Muscle layer of colon (tissue), 2 donors: ENCODE data around the gene MAP2.
A peak's percentile ranks its signal among the peaks of the same experiment; 100 is the strongest.

Experiments used
- H3K27ac ChIP-seq: one replicate; pipeline ENCODE4 v1.7.0; 2013; ENCODE audit warnings: low read depth, mild to moderate bottlenecking, low read length, moderate library complexity
- H3K27me3 ChIP-seq, 2 donors: one replicate each; pipeline ENCODE4 v1.7.0; 2013; ENCODE audit warnings: low read length in 2 of 2, mild to moderate bottlenecking in 2 of 2; ENCODE audit not compliant: insufficient read depth in 2 of 2, control insufficient read depth in 1 of 2
- H3K36me3 ChIP-seq: one replicate; pipeline ENCODE4 v1.7.0; 2013; ENCODE audit warnings: mild to moderate bottlenecking, low read length; ENCODE audit not compliant: insufficient read depth
- H3K4me1 ChIP-seq: one replicate; pipeline ENCODE4 v1.7.0; 2013; ENCODE audit warnings: mild to moderate bottlenecking, low read length; ENCODE audit not compliant: insufficient read depth
- H3K4me3 ChIP-seq, 2 donors: one replicate each; pipeline ENCODE4 v1.7.0; 2013; ENCODE audit warnings: low read length in 2 of 2, low read depth in 1 of 2, mild to moderate bottlenecking in 1 of 2, moderate library complexity in 1 of 2
- H3K9ac ChIP-seq: one replicate; pipeline ENCODE4 v1.7.0; 2013; ENCODE audit warnings: low read length
- H3K9me3 ChIP-seq: one replicate; pipeline ENCODE4 v1.7.0; 2013; ENCODE audit warnings: mild to moderate bottlenecking, low read length
- donor health status: abdominal sarcoma.
- donor health status: Adenocarcinoma of cecum.

Gene MAP2

DNA sequence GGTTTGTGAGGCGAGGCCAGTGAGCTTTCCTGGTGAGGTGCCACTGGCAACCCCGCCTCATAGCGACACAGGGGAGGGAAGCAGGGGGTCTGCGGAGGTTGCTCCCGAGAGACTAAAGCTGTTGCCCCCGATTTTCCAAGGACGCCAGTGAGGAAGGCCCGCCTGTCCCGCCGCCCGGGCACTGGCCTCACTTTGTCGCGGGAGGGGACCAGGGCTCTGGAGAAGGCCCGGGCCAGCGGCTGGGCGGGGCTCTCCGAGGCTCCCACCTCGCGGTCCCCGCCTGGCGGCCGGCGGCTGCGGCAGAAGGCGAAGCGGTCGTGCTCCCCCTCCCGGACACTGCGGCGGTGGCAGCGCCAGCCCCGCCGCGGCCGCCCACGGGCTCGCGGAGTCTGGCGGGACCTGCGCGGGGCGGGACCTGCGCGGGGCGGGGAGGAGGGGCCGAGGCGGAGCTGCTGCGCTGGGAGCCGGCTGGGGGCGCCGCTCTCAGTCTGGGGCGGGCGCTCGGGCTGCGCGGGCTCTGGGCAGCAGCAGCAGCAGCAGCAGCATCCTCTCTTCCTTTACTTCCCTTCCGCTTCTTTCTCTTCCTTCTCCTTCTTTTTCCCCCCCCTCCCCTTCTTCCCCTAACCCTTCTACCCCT, at the start of gene MAP2:
Gene MAP2 (plus strand): TSS at position 486 of the 637 bp plus-strand sequence. CDS start 229,124 bp downstream, outside the sequence.
- Histone ChIP-seq H3K27ac (no peak within 1 kb of the TSS), H3K4me3 (peak within 1 kb of the TSS; percentile 69 to 93), H3K27me3 (no peaks in the 10 kb centered on the region)

GRCh38 chr2:209376686-209377085, 47.2 kb upstream of the MAP2 start:
- H3K9ac ChIP-seq: no peak overlapping the region
- H3K4me1 ChIP-seq: no peaks in the 10 kb centered on the region
- H3K4me3 ChIP-seq: no peak overlapping the region
- no peaks in the 10 kb centered on the region for H3K36me3 ChIP-seq
- no peaks in the 10 kb centered on the region for H3K9me3 ChIP-seq
- no peak overlapping the region for H3K27ac ChIP-seq
- no peaks in the 10 kb centered on the region for H3K27me3 ChIP-seq

More for the DNA sequence above, at the start of gene MAP2:
- Histone ChIP-seq H3K9ac (peak within 1 kb of the TSS; percentile 41), H3K9me3 (no peaks in the 10 kb centered on the region), H3K4me1 (peaks cover 16% of the 10 kb centered on the region), H3K36me3 (no peaks in the 10 kb centered on the region)

GRCh38 chr2:209380293-209380692, 43.6 kb upstream of the MAP2 start:
- no peaks in the 10 kb centered on the region for H3K4me1 ChIP-seq
- H3K27ac ChIP-seq: no peak overlapping the region
- no peaks in the 10 kb centered on the region for H3K27me3 ChIP-seq
- no peaks in the 10 kb centered on the region for H3K36me3 ChIP-seq
- H3K4me3 ChIP-seq: no peak overlapping the region
- no peak overlapping the region for H3K9ac ChIP-seq
- no peaks in the 10 kb centered on the region for H3K9me3 ChIP-seq

DNA sequence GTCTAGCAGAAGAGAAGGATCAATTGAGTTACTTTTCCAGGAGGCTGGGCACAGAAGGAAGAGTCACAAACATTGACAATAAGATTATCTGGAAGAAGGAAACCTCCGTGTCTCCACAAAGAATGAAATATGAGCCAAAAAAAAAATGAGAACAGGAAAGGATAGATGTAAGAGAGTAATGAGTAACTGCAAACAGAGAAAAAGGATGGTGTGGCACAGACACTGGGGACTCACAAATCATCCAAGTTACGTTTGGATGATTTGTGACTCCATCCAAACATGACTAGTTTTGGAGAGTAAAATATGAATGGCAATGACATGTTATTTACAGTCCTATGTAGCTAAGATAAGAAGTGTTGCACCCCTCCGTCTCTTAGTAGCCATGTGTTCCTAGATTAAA, 42.8 kb upstream of the MAP2 start:
- Histone ChIP-seq H3K27ac (no peak overlapping the region), H3K27me3 (no peaks in the 10 kb centered on the region), H3K4me3 (no peak overlapping the region), H3K9me3 (no peaks in the 10 kb centered on the region), H3K4me1 (no peaks in the 10 kb centered on the region), H3K9ac (no peak overlapping the region), H3K36me3 (no peaks in the 10 kb centered on the region)

DNA sequence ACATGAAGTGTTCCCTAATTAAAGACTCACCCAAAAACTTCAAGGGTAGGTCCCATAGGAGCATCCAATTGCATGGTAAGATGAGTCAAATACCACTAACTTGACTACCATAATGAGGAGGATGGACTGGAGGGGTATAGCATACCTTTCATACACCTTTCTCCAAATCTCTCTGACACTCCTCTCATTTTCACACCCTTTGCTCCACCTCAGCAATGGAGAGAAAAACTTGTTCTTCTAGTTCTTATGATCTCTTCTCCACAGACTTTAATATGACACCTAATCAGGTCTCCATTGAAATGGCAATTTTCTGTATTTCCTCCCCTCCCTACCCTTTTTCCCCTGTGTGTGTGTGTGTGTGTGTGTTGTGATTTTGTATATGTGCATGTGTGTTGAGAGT, 41.1 kb upstream of the MAP2 start:
- Histone ChIP-seq H3K27me3 (no peaks in the 10 kb centered on the region), H3K36me3 (no peaks in the 10 kb centered on the region), H3K9me3 (no peaks in the 10 kb centered on the region), H3K4me1 (no peaks in the 10 kb centered on the region), H3K27ac (no peak overlapping the region), H3K4me3 (no peak overlapping the region), H3K9ac (no peak overlapping the region)

DNA sequence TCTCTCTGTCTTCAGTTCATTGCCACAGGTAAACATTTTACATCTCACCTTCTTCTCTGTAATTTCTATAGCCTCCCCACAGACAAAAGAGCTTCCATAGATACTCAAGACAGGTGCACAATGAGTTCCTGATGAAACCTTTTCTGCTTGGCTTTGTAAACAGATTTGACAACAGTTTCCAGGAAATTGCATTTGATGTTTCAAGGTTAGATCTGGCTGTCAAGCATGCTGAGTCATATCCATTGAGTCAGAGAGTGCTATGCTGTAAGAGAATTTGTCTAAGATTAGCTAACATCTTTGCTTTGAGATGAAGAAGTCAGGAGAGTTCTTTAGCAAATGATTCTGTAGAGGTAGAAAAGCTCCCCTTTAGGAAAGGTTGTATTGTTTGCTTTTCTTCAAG, 40.6 kb upstream of the MAP2 start:
- Histone ChIP-seq H3K9me3 (no peaks in the 10 kb centered on the region), H3K9ac (no peak overlapping the region), H3K4me3 (no peak overlapping the region), H3K27me3 (no peaks in the 10 kb centered on the region), H3K36me3 (no peaks in the 10 kb centered on the region), H3K27ac (no peak overlapping the region), H3K4me1 (no peaks in the 10 kb centered on the region)

GRCh38 chr2:209387389-209387788, 36.5 kb upstream of the MAP2 start:
- Histone ChIP-seq H3K27ac (no peak overlapping the region), H3K9me3 (no peaks in the 10 kb centered on the region), H3K4me3 (no peak overlapping the region), H3K27me3 (no peaks in the 10 kb centered on the region), H3K4me1 (no peaks in the 10 kb centered on the region), H3K36me3 (no peaks in the 10 kb centered on the region), H3K9ac (no peak overlapping the region)

DNA sequence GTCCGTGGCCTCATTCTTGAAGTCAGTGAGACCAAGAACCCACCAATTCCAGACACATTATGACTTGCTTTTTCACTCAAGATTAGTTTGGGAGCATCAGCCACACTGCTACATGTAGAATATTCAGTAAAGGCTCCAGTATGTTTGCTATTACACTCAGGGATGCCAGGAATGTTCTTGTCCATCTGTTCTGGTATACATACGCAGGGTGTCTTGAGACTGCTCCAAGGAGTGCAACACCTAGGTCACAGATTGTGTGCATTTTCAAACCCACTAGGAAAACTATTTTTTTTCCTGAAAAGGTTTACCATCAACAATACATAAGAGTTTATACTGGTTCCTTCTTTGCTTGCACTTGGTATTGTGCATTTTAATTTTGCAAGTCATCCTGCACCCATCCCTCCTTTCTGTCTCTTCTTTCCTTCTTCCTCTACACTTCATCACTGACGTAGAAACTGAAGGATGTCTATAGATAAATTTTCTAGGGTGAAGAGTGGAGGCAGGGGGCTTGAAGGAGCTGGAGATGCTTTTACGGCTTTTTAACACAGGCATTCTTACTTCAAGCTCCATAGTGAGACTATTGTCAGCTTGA, 35.3 kb upstream of the MAP2 start:
- Histone ChIP-seq H3K27me3 (no peaks in the 10 kb centered on the region), H3K9ac (no peak overlapping the region), H3K27ac (no peak overlapping the region), H3K4me3 (no peak overlapping the region), H3K36me3 (no peaks in the 10 kb centered on the region), H3K4me1 (no peaks in the 10 kb centered on the region), H3K9me3 (no peaks in the 10 kb centered on the region)

DNA sequence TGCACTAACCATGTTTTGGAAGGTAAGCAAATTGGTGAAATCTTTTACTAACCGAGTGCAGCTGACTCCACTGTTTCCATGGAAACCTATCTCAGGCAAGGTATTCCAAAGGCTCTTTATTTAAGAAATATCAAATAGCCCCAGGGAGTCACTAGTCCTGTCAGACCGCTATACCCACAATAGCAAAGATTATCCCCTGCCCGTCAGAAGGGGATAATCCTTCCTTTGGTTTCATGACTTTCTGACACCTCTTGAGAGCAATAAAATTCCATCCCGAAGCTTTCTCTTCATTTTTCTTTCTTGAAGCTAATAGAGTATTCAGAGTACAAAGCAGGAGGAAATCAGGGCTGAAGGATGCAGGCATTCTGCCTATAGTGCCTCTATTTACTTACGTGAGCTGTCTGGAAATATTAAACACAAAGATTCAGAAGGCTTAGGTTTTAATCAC, 34.7 kb upstream of the MAP2 start:
- no peaks in the 10 kb centered on the region for H3K36me3 ChIP-seq
- no peaks in the 10 kb centered on the region for H3K4me1 ChIP-seq
- H3K27ac ChIP-seq: no peak overlapping the region
- H3K4me3 ChIP-seq: no peak overlapping the region
- no peaks in the 10 kb centered on the region for H3K9me3 ChIP-seq
- no peaks in the 10 kb centered on the region for H3K27me3 ChIP-seq
- no peak overlapping the region for H3K9ac ChIP-seq

GRCh38 chr2:209390839-209391238, 33.0 kb upstream of the MAP2 start:
- Histone ChIP-seq H3K4me1 (no peaks in the 10 kb centered on the region), H3K27me3 (no peaks in the 10 kb centered on the region), H3K9ac (no peak overlapping the region), H3K36me3 (no peaks in the 10 kb centered on the region), H3K27ac (no peak overlapping the region), H3K4me3 (no peak overlapping the region), H3K9me3 (no peaks in the 10 kb centered on the region)

DNA sequence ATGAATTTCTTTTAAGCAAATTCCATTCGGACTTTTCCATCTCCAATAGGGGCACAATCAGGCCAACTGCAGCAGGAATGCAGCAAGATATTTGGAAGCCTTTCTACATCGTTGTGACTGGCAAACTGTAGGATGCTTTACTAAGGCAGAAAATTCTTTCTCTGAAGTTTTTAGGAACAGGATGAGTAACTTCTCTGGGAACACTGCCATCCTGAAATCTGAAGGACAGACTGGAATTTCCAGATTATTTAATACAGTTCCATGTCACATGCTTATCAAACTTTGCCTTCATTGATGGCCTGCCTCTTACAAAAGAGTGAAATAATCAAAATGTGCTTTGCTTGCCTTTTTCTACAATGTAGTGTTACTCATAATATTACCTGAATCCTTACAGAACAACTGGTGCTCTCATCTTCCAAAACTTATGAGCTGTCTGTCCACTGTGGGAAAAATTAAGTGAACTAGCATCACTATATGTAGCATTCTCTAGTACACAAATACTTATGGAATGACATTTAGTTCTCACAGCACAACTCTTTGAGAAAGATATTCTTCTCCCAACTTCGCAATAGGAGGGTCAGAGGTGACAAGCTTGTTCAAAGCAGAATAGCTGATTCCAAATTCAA, 32.0 kb upstream of the MAP2 start:
- Histone ChIP-seq H3K4me3 (no peak overlapping the region), H3K9me3 (no peaks in the 10 kb centered on the region), H3K36me3 (no peaks in the 10 kb centered on the region), H3K4me1 (no peaks in the 10 kb centered on the region), H3K9ac (no peak overlapping the region), H3K27ac (no peak overlapping the region), H3K27me3 (no peaks in the 10 kb centered on the region)

GRCh38 chr2:209395229-209395628, 28.6 kb upstream of the MAP2 start:
- Histone ChIP-seq H3K9me3 (no peaks in the 10 kb centered on the region), H3K27me3 (no peaks in the 10 kb centered on the region), H3K36me3 (no peaks in the 10 kb centered on the region), H3K9ac (no peak overlapping the region), H3K27ac (no peak overlapping the region), H3K4me1 (no peaks in the 10 kb centered on the region), H3K4me3 (no peak overlapping the region)
